LHCN-M2 (cell line): ENCODE measurements around the gene DCTN4. TPM values are rescaled to one million over a fixed set of nuclear protein-coding genes. Genes with fewer than 3 reads are reported as not detected.

Source experiments
- DNase-seq: peaks from one replicate; pipeline ENCODE4 v3.0.0-alpha.2; 2012; ENCODE audit warnings: low read depth
- total RNA-seq: library from RNA; depleted of rRNA; stranded (reverse); fragments of >200 nt; gene quantifications from 2 replicates; pipeline ENCODE4 v1.2.3, GENCODE V29; 2014

The DCTN4 gene
- total RNA-seq, 1 experiment from 2014 or later, result 103 TPM

GRCh38 chr5:150740992-150741391 lies 17.8 kb downstream of the DCTN4 start:
- no peak for DNase-seq

GRCh38 chr5:150738862-150739261 lies 20.0 kb downstream of the DCTN4 start:
- no peak for DNase-seq

GRCh38 chr5:150734579-150735384 lies 24.0 kb downstream of the DCTN4 start:
- peak; percentile 27 for DNase-seq

GRCh38 chr5:150731669-150732242 lies 27.1 kb downstream of the DCTN4 start:
- DNase-seq, result no peak

GRCh38 chr5:150729859-150730258 lies 29.0 kb downstream of the DCTN4 start:
- peak; percentile 18 for DNase-seq

- no peak for DNase-seq
Observed at GRCh38 chr5:150723845-150724244, 35.0 kb downstream of the DCTN4 start.

GRCh38 chr5:150710165-150710564 lies 48.7 kb downstream of the DCTN4 start:
- no peak for DNase-seq

GRCh38 chr5:150706776-150707390 lies 51.9 kb downstream of the DCTN4 start:
- DNase-seq, result no peak

- DNase-seq, result peak; percentile 8
Observed at GRCh38 chr5:150703762-150704161, 55.1 kb downstream of the DCTN4 start.

GRCh38 chr5:150700594-150701377 lies 58.0 kb downstream of the DCTN4 start, which contains the start of gene RBM22:
Gene RBM22 (minus strand): TSS chr5:150701062. CDS start chr5:150700985, 77 bp downstream.
- DNase-seq, result peak; percentile 84

- no peak for DNase-seq
Observed at GRCh38 chr5:150700246-150700593, 58.6 kb downstream of the DCTN4 start.

- DNase-seq, result peak; percentile 71
Observed at GRCh38 chr5:150694612-150695011, 64.2 kb downstream of the DCTN4 start.

GRCh38 chr5:150692276-150692675 lies 66.5 kb downstream of the DCTN4 start:
- no peak for DNase-seq

- DNase-seq, result no peak
Observed at GRCh38 chr5:150690760-150691159, 68.1 kb downstream of the DCTN4 start.

GRCh38 chr5:150689120-150689519 lies 69.7 kb downstream of the DCTN4 start:
- DNase-seq, result no peak

- DNase-seq, result no peak
Observed at GRCh38 chr5:150676578-150676977, 82.2 kb downstream of the DCTN4 start.

GRCh38 chr5:150675069-150675468 lies 83.7 kb downstream of the DCTN4 start:
- no peak for DNase-seq

GRCh38 chr5:150674341-150674821 lies 84.4 kb downstream of the DCTN4 start:
- DNase-seq, result no peak

- DNase-seq, result no peak
Observed at GRCh38 chr5:150672884-150673275, 85.9 kb downstream of the DCTN4 start.

- DNase-seq, result no peak
Observed at GRCh38 chr5:150672237-150672883, 86.5 kb downstream of the DCTN4 start.

- DNase-seq, result no peak
Observed at GRCh38 chr5:150671509-150672236, 87.1 kb downstream of the DCTN4 start.
